GM12878 (cell line): Measurements from ENCODE around the gene ZSCAN25. TPM values are rescaled to one million over a fixed set of nuclear protein-coding genes. Genes with fewer than 3 reads are reported as not detected.

ENCODE experiments used
- ATAC-seq: fragments of 200-7000 bp; cut with Tn5 transposase; 3 replicates; pipeline ENCODE4 v1.9.1; 2020; ENCODE audit warnings: mild to moderate bottlenecking, moderate library complexity
- BruUV-seq: library from RNA; stranded (reverse); fragments of 400-500 nt; replicated peaks from 2 replicates; lab custom pipeline; 2021; lab: Mats Ljungman, UMichigan
- CTCF ChIA-PET: fragments of 300-600 bp; sonication (Branson Sonifier 250); formaldehyde crosslinking; extraction: SDS; loops from one replicate; lab custom pipeline; 2021; ENCODE audit warnings: inconsistent platforms; lab: Yijun Ruan, JAX
- POLR2A ChIA-PET: fragments of 350-600 bp; formaldehyde crosslinking; extraction: SDS; loops from one replicate; lab custom pipeline; 2021; ENCODE audit warnings: inconsistent platforms; lab: Charles Lee
- RAD21 ChIA-PET: fragments of 300-600 bp; sonication (Branson Sonifier 250); formaldehyde crosslinking; loops from one replicate; lab custom pipeline; 2023; ENCODE audit warnings: antibody characterized with exemption; ENCODE audit not compliant: unreplicated experiment; lab: Charles Lee
- SMC1A ChIA-PET: fragments of 300-600 bp; sonication (Branson Sonifier 250); formaldehyde crosslinking; loops from one replicate; lab custom pipeline; 2023; ENCODE audit not compliant: unreplicated experiment, uncharacterized antibody; lab: Charles Lee
- DNase-seq: peaks from one replicate; pipeline ENCODE4 v3.0.0-alpha.2; 2011; ENCODE audit warnings: low read depth, low spot score
- FAIRE-seq: peaks from 3 replicates; lab custom pipeline; 2011; peaks lifted over from hg19 to GRCh38; lab: Jason Lieb, UNC
- H2AFZ ChIP-seq: 2 replicates; pipeline ENCODE4 v1.6.0; 2011; ENCODE audit warnings: low read depth, low read length, control low read depth; ENCODE audit not compliant: control insufficient read depth
- H3K27ac ChIP-seq: 2 replicates; pipeline ENCODE4 v1.5.1; 2011; ENCODE audit warnings: control low read depth; ENCODE audit not compliant: control insufficient read depth, insufficient read depth
- H3K27me3 ChIP-seq, 2 experiments: replicated peaks in 1 of 2; 2 replicates each; pipeline versions ENCODE4 v1.6.0 to v1.6.1; 2011; ENCODE audit warnings: low read length in 1 of 2; ENCODE audit not compliant: control insufficient read depth in 2 of 2, insufficient read depth in 2 of 2
- H3K36me3 ChIP-seq, 2 experiments: 2 replicates each; pipeline ENCODE4 v1.5.1; 2011; ENCODE audit warnings: low read length in 1 of 2; ENCODE audit not compliant: control insufficient read depth in 2 of 2, insufficient read depth in 2 of 2
- H3K4me1 ChIP-seq: 2 replicates; pipeline ENCODE4 v1.6.1; 2011; ENCODE audit warnings: mild to moderate bottlenecking, low read length, moderate library complexity, mixed read lengths; ENCODE audit not compliant: control insufficient read depth, insufficient read depth
- H3K4me2 ChIP-seq: 2 replicates; pipeline ENCODE4 v1.6.0; 2011; ENCODE audit warnings: control low read depth; ENCODE audit not compliant: control insufficient read depth, insufficient read depth
- H3K4me3 ChIP-seq: fragments of 200-600 bp; sonication (generic); 2 replicates; pipeline ENCODE4 v1.5.1; 2016
- H3K79me2 ChIP-seq: 2 replicates; pipeline ENCODE4 v1.6.0; 2011; ENCODE audit warnings: low read length; ENCODE audit not compliant: control insufficient read depth, insufficient read depth
- H3K9ac ChIP-seq: 2 replicates; pipeline ENCODE4 v1.8.0; 2011; ENCODE audit warnings: low read length, control low read depth, mixed read lengths; ENCODE audit not compliant: control insufficient read depth, insufficient read depth
- H3K9me3 ChIP-seq: replicated peaks from 3 replicates; pipeline ENCODE4 v1.5.1; 2011; ENCODE audit warnings: mild to moderate bottlenecking, low read length; ENCODE audit not compliant: control insufficient read depth, insufficient read depth
- H4K20me1 ChIP-seq: 2 replicates; pipeline ENCODE4 v1.6.0; 2011; ENCODE audit not compliant: control insufficient read depth, insufficient read depth
- HDAC6 ChIP-seq: fragments of 200-600 bp; sonication (generic); IDR thresholded peaks from one replicate; pipeline ENCODE4 v1.8.0; 2017; ENCODE audit warnings: antibody characterized with exemption; ENCODE audit not compliant: unreplicated experiment
- NR2C2 ChIP-seq: IDR thresholded peaks from 2 replicates; pipeline ENCODE4 v1.6.1; 2011; ENCODE audit warnings: borderline replicate concordance, low read depth; ENCODE audit not compliant: control insufficient read depth, insufficient read length
- RB1 ChIP-seq: fragments of 450-650 bp; formaldehyde crosslinking; IDR thresholded peaks from 2 replicates; pipeline ENCODE4 v1.6.1; 2017; ENCODE audit warnings: mild to moderate bottlenecking, borderline replicate concordance
- RCOR1 ChIP-seq: conservative IDR thresholded peaks from 2 replicates; pipeline ENCODE4 v1.6.1; 2012; ENCODE audit warnings: low read depth, low read length, improper control_type of control experiment
- SUPT20H ChIP-seq: IDR thresholded peaks from 2 replicates; pipeline ENCODE4 v1.6.1; 2011; ENCODE audit warnings: low read depth, mild to moderate bottlenecking, low read length, moderate library complexity, borderline replicate concordance; ENCODE audit not compliant: control insufficient read depth
- SUZ12 ChIP-seq: fragments of 200-600 bp; sonication (generic); IDR thresholded peaks from one replicate; pipeline ENCODE4 v1.6.1; 2018; ENCODE audit warnings: antibody characterized with exemption, mild to moderate bottlenecking; ENCODE audit not compliant: unreplicated experiment
- WGBS: methylation state at CpG from one replicate; pipeline ENCODE4 v1.1.6; 2016; ENCODE audit warnings: low lambda C conversion rate; ENCODE audit not compliant: insufficient replicate concordance, insufficient coverage; ENCODE audit errors: missing lambda C conversion rate; 5-methylcytosine and 5-hydroxymethylcytosine counted together
- in situ Hi-C: fragments of 300-500 bp; cut with MboI; formaldehyde crosslinking; loops from 9 replicates; pipeline ENCODE4 v1.14.3; 2018; ENCODE audit warnings: mixed read lengths
- intact Hi-C: fragments of 100-400 bp; cut with micrococcal nuclease; formaldehyde crosslinking; loops from one replicate; pipeline ENCODE4 v1.14.2; 2022; ENCODE audit not compliant: unreplicated experiment
- polyA plus RNA-seq, 11 experiments: library from polyadenylated mRNA; depleted of rRNA in 4 of 11; unstranded in 6 of 11; stranded (reverse) in 5 of 11; fragments of >200 nt; fragmentation: Nextera tagmentation in 4 of 11; fragmentation: Illumina TruSeq in 1 of 11; extraction: Ambion mirVana in 4 of 11; extraction: Trizol in 1 of 11; gene quantifications; 1 replicate in 1 of 11; 2 replicates in 10 of 11; pipeline versions ENCODE4 v1.2.1 to v1.2.3, GENCODE V29; 2011 to 2016; ENCODE audit warnings: inconsistent platforms in 2 of 11, missing spikeins in 2 of 11, low read depth in 1 of 11
- total RNA-seq, 4 experiments: library from RNA; depleted of rRNA in 3 of 4; stranded (reverse); fragments of >200 nt in 3 of 4; fragmentation: Illumina TruSeq in 1 of 4; extraction: Trizol in 1 of 4; gene quantifications; 2 replicates each; pipeline versions ENCODE4 v1.2.1 to v1.2.3, GENCODE V29; 2013 to 2021
- TF ChIP-seq, protein P1 (sequence below): IDR thresholded peaks from 2 replicates; pipeline ENCODE4 v1.6.1; 2012; ENCODE audit warnings: improper control_type of control experiment, low read depth, low read length; ENCODE audit not compliant: insufficient replicate concordance
- TF ChIP-seq, protein P2 (sequence below): IDR thresholded peaks from 2 replicates; pipeline ENCODE4 v1.6.1; 2012; ENCODE audit warnings: mild to moderate bottlenecking, low read depth, low read length

ZSCAN25 gene
- total and polyA plus RNA-seq, 10 of the 15 experiments (the other 5 are each of a cell fraction or from before 2014, with no cell fraction given), result 0.79 to 15.6 (median 9.6) TPM

DNA sequence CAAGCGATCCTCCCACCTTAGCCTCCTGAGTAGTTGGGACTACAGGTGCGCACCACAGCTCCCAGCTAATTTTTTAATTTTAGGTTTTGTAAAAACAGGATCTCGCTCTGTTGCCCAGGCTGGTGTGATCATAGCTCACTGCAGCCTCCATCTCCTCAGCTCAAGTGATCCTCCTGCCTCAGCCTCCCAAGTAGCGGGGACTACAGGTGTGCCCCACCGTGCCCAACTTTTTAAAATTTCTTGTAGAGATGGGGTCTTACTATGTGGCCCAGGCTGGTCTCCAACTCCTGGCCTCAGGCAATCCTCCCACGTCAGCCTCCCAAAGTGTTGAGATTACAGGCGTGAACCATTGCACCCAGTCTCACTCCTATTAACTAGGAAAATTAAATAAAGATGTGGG, 11.2 kb upstream of the ZSCAN25 start:
- ChIA-PET RAD21 (no interaction called here), POLR2A (no interaction called here), SMC1A (no interaction called here), CTCF (interaction anchor here (0.6 to 1.6 kb wide), 2 partner anchors 16 to 445 kb away, joined by 3 to 4 read pairs; no protein-coding TSS in a partner anchor)
- Histone ChIP-seq H3K27ac (no peak overlapping the region), H3K9me3 (no peaks in the 10 kb centered on the region), H3K79me2 (no peaks in the 10 kb centered on the region), H3K4me2 (no peak overlapping the region), H2AFZ (no peak overlapping the region), H3K36me3 (no peaks in the 10 kb centered on the region), H3K27me3 (peaks cover 0 to 2% of the 10 kb centered on the region in 2 experiments; a peak in 1 of 4 replicates), H3K4me3 (no peak overlapping the region), H4K20me1 (no peaks in the 10 kb centered on the region), H3K4me1 (no peaks in the 10 kb centered on the region), H3K9ac (no peak overlapping the region)
- WGBS, result 54% methylated on average over 7 of the region's 7 CpGs
- no peak for ATAC-seq
- no TSS peak for BruUV-seq
- TF ChIP-seq SUPT20H, result no peak
- TF ChIP-seq NR2C2, result no peak
- TF ChIP-seq, protein P1, sequence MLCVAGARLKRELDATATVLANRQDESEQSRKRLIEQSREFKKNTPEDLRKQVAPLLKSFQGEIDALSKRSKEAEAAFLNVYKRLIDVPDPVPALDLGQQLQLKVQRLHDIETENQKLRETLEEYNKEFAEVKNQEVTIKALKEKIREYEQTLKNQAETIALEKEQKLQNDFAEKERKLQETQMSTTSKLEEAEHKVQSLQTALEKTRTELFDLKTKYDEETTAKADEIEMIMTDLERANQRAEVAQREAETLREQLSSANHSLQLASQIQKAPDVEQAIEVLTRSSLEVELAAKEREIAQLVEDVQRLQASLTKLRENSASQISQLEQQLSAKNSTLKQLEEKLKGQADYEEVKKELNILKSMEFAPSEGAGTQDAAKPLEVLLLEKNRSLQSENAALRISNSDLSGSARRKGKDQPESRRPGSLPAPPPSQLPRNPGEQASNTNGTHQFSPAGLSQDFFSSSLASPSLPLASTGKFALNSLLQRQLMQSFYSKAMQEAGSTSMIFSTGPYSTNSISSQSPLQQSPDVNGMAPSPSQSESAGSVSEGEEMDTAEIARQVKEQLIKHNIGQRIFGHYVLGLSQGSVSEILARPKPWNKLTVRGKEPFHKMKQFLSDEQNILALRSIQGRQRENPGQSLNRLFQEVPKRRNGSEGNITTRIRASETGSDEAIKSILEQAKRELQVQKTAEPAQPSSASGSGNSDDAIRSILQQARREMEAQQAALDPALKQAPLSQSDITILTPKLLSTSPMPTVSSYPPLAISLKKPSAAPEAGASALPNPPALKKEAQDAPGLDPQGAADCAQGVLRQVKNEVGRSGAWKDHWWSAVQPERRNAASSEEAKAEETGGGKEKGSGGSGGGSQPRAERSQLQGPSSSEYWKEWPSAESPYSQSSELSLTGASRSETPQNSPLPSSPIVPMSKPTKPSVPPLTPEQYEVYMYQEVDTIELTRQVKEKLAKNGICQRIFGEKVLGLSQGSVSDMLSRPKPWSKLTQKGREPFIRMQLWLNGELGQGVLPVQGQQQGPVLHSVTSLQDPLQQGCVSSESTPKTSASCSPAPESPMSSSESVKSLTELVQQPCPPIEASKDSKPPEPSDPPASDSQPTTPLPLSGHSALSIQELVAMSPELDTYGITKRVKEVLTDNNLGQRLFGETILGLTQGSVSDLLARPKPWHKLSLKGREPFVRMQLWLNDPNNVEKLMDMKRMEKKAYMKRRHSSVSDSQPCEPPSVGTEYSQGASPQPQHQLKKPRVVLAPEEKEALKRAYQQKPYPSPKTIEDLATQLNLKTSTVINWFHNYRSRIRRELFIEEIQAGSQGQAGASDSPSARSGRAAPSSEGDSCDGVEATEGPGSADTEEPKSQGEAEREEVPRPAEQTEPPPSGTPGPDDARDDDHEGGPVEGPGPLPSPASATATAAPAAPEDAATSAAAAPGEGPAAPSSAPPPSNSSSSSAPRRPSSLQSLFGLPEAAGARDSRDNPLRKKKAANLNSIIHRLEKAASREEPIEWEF, result no peak
- no peak for TF ChIP-seq RB1
- TF ChIP-seq, protein P2, sequence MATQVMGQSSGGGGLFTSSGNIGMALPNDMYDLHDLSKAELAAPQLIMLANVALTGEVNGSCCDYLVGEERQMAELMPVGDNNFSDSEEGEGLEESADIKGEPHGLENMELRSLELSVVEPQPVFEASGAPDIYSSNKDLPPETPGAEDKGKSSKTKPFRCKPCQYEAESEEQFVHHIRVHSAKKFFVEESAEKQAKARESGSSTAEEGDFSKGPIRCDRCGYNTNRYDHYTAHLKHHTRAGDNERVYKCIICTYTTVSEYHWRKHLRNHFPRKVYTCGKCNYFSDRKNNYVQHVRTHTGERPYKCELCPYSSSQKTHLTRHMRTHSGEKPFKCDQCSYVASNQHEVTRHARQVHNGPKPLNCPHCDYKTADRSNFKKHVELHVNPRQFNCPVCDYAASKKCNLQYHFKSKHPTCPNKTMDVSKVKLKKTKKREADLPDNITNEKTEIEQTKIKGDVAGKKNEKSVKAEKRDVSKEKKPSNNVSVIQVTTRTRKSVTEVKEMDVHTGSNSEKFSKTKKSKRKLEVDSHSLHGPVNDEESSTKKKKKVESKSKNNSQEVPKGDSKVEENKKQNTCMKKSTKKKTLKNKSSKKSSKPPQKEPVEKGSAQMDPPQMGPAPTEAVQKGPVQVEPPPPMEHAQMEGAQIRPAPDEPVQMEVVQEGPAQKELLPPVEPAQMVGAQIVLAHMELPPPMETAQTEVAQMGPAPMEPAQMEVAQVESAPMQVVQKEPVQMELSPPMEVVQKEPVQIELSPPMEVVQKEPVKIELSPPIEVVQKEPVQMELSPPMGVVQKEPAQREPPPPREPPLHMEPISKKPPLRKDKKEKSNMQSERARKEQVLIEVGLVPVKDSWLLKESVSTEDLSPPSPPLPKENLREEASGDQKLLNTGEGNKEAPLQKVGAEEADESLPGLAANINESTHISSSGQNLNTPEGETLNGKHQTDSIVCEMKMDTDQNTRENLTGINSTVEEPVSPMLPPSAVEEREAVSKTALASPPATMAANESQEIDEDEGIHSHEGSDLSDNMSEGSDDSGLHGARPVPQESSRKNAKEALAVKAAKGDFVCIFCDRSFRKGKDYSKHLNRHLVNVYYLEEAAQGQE, result no peak
- no peak for TF ChIP-seq SUZ12
- no peak for TF ChIP-seq HDAC6
- TF ChIP-seq RCOR1, result no peak
- intact Hi-C loops, result no loop called here
- no peak for FAIRE-seq
- in situ Hi-C loops, result no loop called here
- no peak for DNase-seq
